H9 (cell line): ENCODE measurements around the gene EPS15. TPM values are rescaled to one million over a fixed set of nuclear protein-coding genes. Genes with fewer than 3 reads are reported as not detected.
A peak's percentile ranks its signal among the peaks of the same experiment; 100 is the strongest.

ENCODE experiments used
- DNase-seq: peaks from one replicate; pipeline ENCODE4 v3.0.0-alpha.2; 2017
- H2AFZ ChIP-seq: one replicate; pipeline ENCODE4 v1.6.1; 2013; ENCODE audit warnings: mild to moderate bottlenecking, low read length, control low read depth, moderate library complexity
- H2AK5ac ChIP-seq: 2 replicates; pipeline ENCODE4 v1.6.1; 2013; ENCODE audit warnings: low read length, control low read depth, mixed read lengths; ENCODE audit not compliant: insufficient read length
- H2BK120ac ChIP-seq: one replicate; pipeline ENCODE4 v1.6.1; 2013; ENCODE audit warnings: low read depth, mild to moderate bottlenecking, low read length, control low read depth, inconsistent platforms; ENCODE audit not compliant: poor library complexity, severe bottlenecking
- H2BK12ac ChIP-seq: 2 replicates; pipeline ENCODE4 v1.6.1; 2013; ENCODE audit warnings: low read length, control low read depth, mixed read lengths, low read depth; ENCODE audit not compliant: insufficient read length
- H2BK15ac ChIP-seq: 2 replicates; pipeline ENCODE4 v1.6.1; 2013; ENCODE audit warnings: low read depth, low read length, control low read depth
- H2BK20ac ChIP-seq: one replicate; pipeline ENCODE4 v1.6.1; 2013; ENCODE audit warnings: low read depth, mild to moderate bottlenecking, low read length, control low read depth, inconsistent platforms; ENCODE audit not compliant: poor library complexity, severe bottlenecking
- H2BK5ac ChIP-seq: 2 replicates; pipeline ENCODE4 v1.6.1; 2013; ENCODE audit warnings: low read length, control low read depth, mixed read lengths; ENCODE audit not compliant: insufficient read length
- H3K14ac ChIP-seq: 2 replicates; pipeline ENCODE4 v1.6.1; 2013; ENCODE audit warnings: low read length, control low read depth; ENCODE audit not compliant: insufficient read depth
- H3K18ac ChIP-seq: 2 replicates; pipeline ENCODE4 v1.6.1; 2013; ENCODE audit warnings: low read depth, mild to moderate bottlenecking, mixed read lengths, low read length, control low read depth; ENCODE audit not compliant: insufficient read length
- H3K23ac ChIP-seq: 2 replicates; pipeline ENCODE4 v1.6.1; 2013; ENCODE audit warnings: low read length, control low read depth, mixed read lengths, low read depth; ENCODE audit not compliant: insufficient read length
- H3K23me2 ChIP-seq: 2 replicates; pipeline ENCODE4 v1.6.1; 2013; ENCODE audit warnings: low read depth, mild to moderate bottlenecking, mixed read lengths, low read length, control low read depth; ENCODE audit not compliant: insufficient read length, poor library complexity, severe bottlenecking
- H3K27ac ChIP-seq: 2 replicates; pipeline ENCODE4 v1.5.1; 2013; ENCODE audit warnings: low read length, control low read depth, mixed read lengths, low read depth; ENCODE audit not compliant: insufficient read length
- H3K27me3 ChIP-seq: 2 replicates; pipeline ENCODE4 v1.6.1; 2013; ENCODE audit warnings: low read length, control low read depth, inconsistent platforms; ENCODE audit not compliant: insufficient read depth
- H3K4ac ChIP-seq: 2 replicates; pipeline ENCODE4 v1.6.1; 2013; ENCODE audit warnings: low read depth, mild to moderate bottlenecking, control low read depth, inconsistent platforms, low read length, moderate library complexity
- H3K4me1 ChIP-seq: 2 replicates; pipeline ENCODE4 v1.6.1; 2013; ENCODE audit warnings: low read length, control low read depth, inconsistent platforms; ENCODE audit not compliant: insufficient read depth
- H3K4me2 ChIP-seq: 2 replicates; pipeline ENCODE4 v1.6.1; 2013; ENCODE audit warnings: low read length, control low read depth, mixed read lengths; ENCODE audit not compliant: insufficient read length, insufficient read depth
- H3K56ac ChIP-seq: 2 replicates; pipeline ENCODE4 v1.6.1; 2013; ENCODE audit warnings: low read depth, mild to moderate bottlenecking, mixed read lengths, low read length, control low read depth; ENCODE audit not compliant: insufficient read length
- H3K79me1 ChIP-seq: 2 replicates; pipeline ENCODE4 v1.6.1; 2013; ENCODE audit warnings: low read depth, mild to moderate bottlenecking, moderate library complexity, low read length, control low read depth, inconsistent platforms; ENCODE audit not compliant: insufficient read depth, poor library complexity, severe bottlenecking
- H3K79me2 ChIP-seq: 2 replicates; pipeline ENCODE4 v1.6.1; 2013; ENCODE audit warnings: low read length, control low read depth, inconsistent platforms; ENCODE audit not compliant: insufficient read depth
- H3K9ac ChIP-seq: 2 replicates; pipeline ENCODE4 v1.6.1; 2013; ENCODE audit warnings: low read length, control low read depth, mixed read lengths; ENCODE audit not compliant: insufficient read length; ENCODE audit errors: extremely low read depth
- H3K9me3 ChIP-seq: one replicate; pipeline ENCODE4 v1.6.1; 2013; ENCODE audit warnings: low read depth, low read length, inconsistent platforms; ENCODE audit not compliant: control insufficient read depth
- H3T11ph ChIP-seq: one replicate; pipeline ENCODE4 v1.6.1; 2013; ENCODE audit warnings: mild to moderate bottlenecking, low read length, control low read depth, inconsistent platforms
- H4K20me1 ChIP-seq: one replicate; pipeline ENCODE4 v1.6.1; 2013; ENCODE audit not compliant: control insufficient read depth, insufficient read length, insufficient read depth
- H4K5ac ChIP-seq: 2 replicates; pipeline ENCODE4 v1.6.1; 2013; ENCODE audit warnings: low read depth, mild to moderate bottlenecking, mixed read lengths, low read length, control low read depth; ENCODE audit not compliant: insufficient read length
- H4K8ac ChIP-seq: replicated peaks from 2 replicates; pipeline ENCODE4 v1.6.1; 2013; ENCODE audit warnings: low read length, control low read depth, mixed read lengths, low read depth; ENCODE audit not compliant: insufficient read length
- H4K91ac ChIP-seq: 2 replicates; pipeline ENCODE4 v1.6.1; 2013; ENCODE audit warnings: low read depth, mild to moderate bottlenecking, moderate library complexity, mixed read lengths, low read length, control low read depth; ENCODE audit not compliant: insufficient read length
- H3K27ac Mint-ChIP-seq, 3 experiments: 2 replicates in 2 of 3; 3 replicates in 1 of 3; pipeline ENCODE4 v1.8.0; 2020 to 2021; ENCODE audit warnings: mixed read lengths in 3 of 3, mild to moderate bottlenecking in 1 of 3, moderate library complexity in 1 of 3
- H3K27me3 Mint-ChIP-seq: 2 replicates; pipeline ENCODE4 v1.8.0; 2021; ENCODE audit warnings: low read depth, mild to moderate bottlenecking, moderate library complexity, mixed read lengths
- H3K36me3 Mint-ChIP-seq, 3 experiments: 2 replicates in 2 of 3; 3 replicates in 1 of 3; pipeline ENCODE4 v1.8.0; 2020 to 2021; ENCODE audit warnings: low read depth in 3 of 3, mixed read lengths in 3 of 3; ENCODE audit not compliant: insufficient read depth in 1 of 3
- H3K4me1 Mint-ChIP-seq, 2 experiments: 2 replicates each; pipeline ENCODE4 v1.8.0; 2020; ENCODE audit warnings: mixed read lengths in 2 of 2
- H3K4me3 Mint-ChIP-seq, 2 experiments: 2 replicates in 1 of 2; 3 replicates in 1 of 2; pipeline ENCODE4 v1.8.0; 2020 to 2021; ENCODE audit warnings: mild to moderate bottlenecking in 2 of 2, mixed read lengths in 2 of 2, moderate library complexity in 1 of 2
- H3K9me3 Mint-ChIP-seq, 2 experiments: 2 replicates in 1 of 2; 3 replicates in 1 of 2; pipeline ENCODE4 v1.8.0; 2020; ENCODE audit warnings: mild to moderate bottlenecking in 2 of 2, mixed read lengths in 2 of 2, moderate library complexity in 1 of 2
- WGBS: extraction: QIAGEN DNeasy Blood & Tissue Kit; methylation state at CpG from one replicate; pipeline ENCODE4 v1.1.7; 2013; ENCODE audit warnings: missing lambda C conversion rate, low lambda C conversion rate, mixed read lengths; ENCODE audit not compliant: insufficient read length; ENCODE audit errors: extremely low coverage; 5-methylcytosine and 5-hydroxymethylcytosine counted together
- long read RNA-seq: library from polyadenylated mRNA; unstranded; transcript quantifications from one replicate; pipeline ENCODE4 v2.0.0, GENCODE V29; 2020
- total RNA-seq: library from RNA; stranded (reverse); gene quantifications from 2 replicates; pipeline ENCODE4 v1.2.1, GENCODE V29; 2021
- TF ChIP-seq, protein P1 (sequence below): fragments of 200-600 bp; sonication (generic); conservative IDR thresholded peaks from 3 replicates; pipeline ENCODE4 v1.8.0; 2021; ENCODE audit warnings: antibody characterized with exemption, mild to moderate bottlenecking

The EPS15 gene
- total RNA-seq, result 40.2 and 44.1 TPM in 2 replicates
- long read RNA-seq, full-length matches to known transcripts, result 45 of 88 reads
- long read RNA-seq, partial matches to known transcripts, result 22 of 88 reads
- long read RNA-seq, other reads (novel, unspliced or antisense), result 21 of 88 reads

DNA sequence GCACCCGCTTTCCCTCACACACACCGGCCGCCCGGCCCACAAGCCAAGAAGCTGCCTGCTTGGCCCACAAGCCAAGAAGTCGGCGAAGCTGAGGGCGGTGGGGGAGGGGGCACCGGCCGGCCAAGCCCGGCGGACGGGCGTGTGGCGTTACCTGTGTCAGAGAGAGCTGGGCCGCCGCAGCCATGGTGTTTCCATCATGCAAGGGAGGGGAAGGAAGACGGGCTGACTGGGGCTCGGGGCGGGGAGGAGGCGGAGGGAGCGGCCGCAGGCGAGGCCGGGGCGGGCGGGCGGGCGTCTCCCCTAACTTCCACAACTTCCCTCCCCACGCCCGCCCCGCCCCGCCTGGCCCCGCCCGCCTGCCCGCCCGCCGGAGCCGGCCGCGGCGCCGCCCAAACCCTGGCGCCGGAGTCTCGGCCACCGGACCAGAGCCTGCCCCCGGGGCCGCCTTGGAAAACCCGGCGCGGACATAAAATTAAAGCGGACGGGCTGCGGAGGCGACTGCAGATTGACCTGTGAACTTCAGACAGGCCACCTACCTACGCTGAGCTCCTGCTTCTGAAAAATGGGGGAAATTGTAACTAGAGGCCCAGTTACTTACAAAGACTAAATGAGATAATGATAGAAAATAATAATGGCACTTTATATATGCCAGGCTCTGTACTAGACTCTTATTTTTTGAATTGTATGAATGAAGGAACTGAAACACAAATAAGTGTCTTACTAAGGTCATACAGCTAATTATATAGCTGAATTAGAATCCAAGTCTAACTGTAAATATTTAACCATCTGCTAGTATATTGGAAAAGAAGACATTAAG lies at the start of gene EPS15:
Gene EPS15 (minus strand): TSS at position 219 of the 817 bp plus-strand sequence. CDS start 35 bp downstream, at position 184.
- Histone ChIP-seq H3K56ac (no peak within 1 kb of the TSS), H3K79me2 (no peaks in the 10 kb centered on the region; the same call in 1 of the 2 replicates), H2AK5ac (no peak within 1 kb of the TSS), H3K9ac (peak within 1 kb of the TSS; percentile 67), H2BK15ac (no peak within 1 kb of the TSS), H2BK120ac (no peak within 1 kb of the TSS), H3K23me2 (peaks cover 8% of the 10 kb centered on the region), H4K91ac (no peak within 1 kb of the TSS), H2BK12ac (no peak within 1 kb of the TSS), H3T11ph (no peak within 1 kb of the TSS), H2AFZ (no peak within 1 kb of the TSS), H4K20me1 (no peaks in the 10 kb centered on the region), H3K4ac (no peak within 1 kb of the TSS), H3K14ac (peak within 1 kb of the TSS; percentile 6; the same call in 1 of the 2 replicates), H3K4me1 (no peaks in the 10 kb centered on the region), H3K18ac (peak within 1 kb of the TSS; percentile 75), H3K27ac (no peak within 1 kb of the TSS), H3K9me3 (no peaks in the 10 kb centered on the region), H2BK5ac (no peak within 1 kb of the TSS), H3K4me2 (peak within 1 kb of the TSS; percentile 88), H3K23ac (no peak within 1 kb of the TSS), H3K79me1 (peaks cover 2% of the 10 kb centered on the region), H4K8ac (no peak within 1 kb of the TSS), H4K5ac (no peak within 1 kb of the TSS), H2BK20ac (no peak within 1 kb of the TSS), H3K27me3 (no peaks in the 10 kb centered on the region)
- peak; percentile 90 for DNase-seq
- Mint-ChIP-seq H3K4me3 (peak within 1 kb of the TSS; percentile 78 to 85), H3K36me3 (no peaks in the 10 kb centered on the region), H3K9me3 (no peaks in the 10 kb centered on the region), H3K27ac (peak within 1 kb of the TSS; percentile 8 to 87 (median 64)), H3K4me1 (peaks cover 19 to 23% of the 10 kb centered on the region in 2 experiments), H3K27me3 (no peaks in the 10 kb centered on the region)
- WGBS, result no CpG with 5 or more reads among the region's 56 CpGs
- TF ChIP-seq, protein P1, sequence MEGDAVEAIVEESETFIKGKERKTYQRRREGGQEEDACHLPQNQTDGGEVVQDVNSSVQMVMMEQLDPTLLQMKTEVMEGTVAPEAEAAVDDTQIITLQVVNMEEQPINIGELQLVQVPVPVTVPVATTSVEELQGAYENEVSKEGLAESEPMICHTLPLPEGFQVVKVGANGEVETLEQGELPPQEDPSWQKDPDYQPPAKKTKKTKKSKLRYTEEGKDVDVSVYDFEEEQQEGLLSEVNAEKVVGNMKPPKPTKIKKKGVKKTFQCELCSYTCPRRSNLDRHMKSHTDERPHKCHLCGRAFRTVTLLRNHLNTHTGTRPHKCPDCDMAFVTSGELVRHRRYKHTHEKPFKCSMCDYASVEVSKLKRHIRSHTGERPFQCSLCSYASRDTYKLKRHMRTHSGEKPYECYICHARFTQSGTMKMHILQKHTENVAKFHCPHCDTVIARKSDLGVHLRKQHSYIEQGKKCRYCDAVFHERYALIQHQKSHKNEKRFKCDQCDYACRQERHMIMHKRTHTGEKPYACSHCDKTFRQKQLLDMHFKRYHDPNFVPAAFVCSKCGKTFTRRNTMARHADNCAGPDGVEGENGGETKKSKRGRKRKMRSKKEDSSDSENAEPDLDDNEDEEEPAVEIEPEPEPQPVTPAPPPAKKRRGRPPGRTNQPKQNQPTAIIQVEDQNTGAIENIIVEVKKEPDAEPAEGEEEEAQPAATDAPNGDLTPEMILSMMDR, result no peak
